ENCODE results near the gene NAA10. TPM values are rescaled to one million over a fixed set of nuclear protein-coding genes. Genes with fewer than 3 reads are reported as not detected.

NAA10 gene
- total RNA-seq, 1 experiment from 2014 or later = 246 TPM

DNA sequence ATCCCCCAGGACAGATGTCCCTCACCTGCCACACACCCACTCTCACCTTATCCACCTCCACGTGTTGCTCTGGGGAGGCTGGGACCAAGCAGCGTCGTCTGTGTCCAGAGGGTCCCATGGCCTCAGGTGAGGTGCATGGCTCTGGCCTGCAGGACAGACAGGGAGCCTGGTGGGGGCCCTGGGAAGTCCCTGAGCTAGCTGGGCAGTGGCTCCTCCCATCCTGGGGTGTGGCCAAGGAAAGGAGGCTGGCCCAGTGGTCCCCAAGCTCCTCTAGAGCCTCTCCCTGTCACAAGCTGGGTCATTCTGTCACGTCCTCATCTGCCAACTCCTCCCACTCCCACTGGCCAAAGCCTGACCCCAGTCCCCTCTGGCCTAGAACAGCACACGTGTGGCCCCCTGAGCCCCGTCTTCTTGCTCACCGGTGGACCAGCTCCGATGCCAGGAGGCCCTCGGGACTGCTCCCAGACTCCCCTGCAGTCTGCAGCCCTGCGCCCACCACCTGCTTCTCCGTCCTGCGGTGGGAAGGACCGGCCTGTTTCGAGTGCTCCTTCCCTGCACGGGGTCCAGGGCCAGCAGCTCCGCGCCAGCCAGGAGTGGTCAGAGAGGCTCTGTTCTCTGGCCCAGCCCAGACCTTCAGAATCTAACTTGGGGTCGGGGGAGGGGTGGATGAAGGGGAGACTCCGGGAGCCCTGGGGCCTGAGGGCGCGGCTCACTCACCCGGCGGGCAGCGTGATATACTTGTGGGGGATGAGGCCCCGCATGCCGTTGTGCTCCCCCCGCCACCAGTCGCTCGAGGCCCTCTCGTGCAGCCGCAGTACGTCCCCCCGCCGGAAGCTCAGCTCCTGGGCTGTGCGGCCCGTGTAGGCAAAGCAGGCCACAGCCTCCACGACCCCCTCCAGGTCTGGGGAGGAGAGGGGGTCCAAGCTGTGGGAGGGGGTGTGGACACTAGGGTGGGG, 25.5 kb downstream of the NAA10 start:
- intact Hi-C loops (cut with micrococcal nuclease; ENCODE audit: unreplicated experiment) = no loop called here
- CTCF ChIA-PET = interaction anchor here (0.6 to 3.1 kb wide), 3 partner anchors 13 to 38 kb away, joined by 3 to 24 read pairs (median 8); no protein-coding TSS in a partner anchor

DNA sequence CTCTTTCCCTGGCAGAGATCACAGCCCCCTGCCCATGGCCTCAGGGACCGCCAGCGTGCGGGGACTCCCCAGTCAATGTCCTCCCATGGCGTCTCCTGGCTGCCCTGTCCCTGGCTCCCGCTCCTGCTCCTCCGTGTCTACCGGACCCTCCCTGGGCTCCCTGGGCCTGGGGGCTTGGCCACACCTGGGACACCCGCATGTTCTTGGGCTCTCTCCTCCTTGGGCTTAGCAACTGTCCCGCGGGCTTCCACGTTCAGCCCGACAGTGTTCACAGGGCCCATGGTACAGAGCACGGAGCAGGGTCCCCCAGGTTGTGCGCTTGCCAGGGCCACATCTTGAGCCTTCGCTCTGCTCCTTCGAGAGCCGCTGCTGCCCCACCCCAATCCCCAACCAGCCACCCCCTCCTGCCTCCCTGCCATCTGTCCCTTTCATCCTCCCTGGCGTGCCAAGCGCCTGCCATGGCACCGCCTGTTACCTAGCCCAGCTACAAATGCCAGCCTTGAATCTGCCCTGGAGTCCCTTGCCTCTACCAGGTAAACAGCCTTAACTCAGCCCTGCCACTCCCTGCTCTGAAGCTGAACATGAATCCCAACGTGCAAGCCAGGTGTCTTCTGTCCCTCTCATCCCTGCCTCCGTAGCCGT, 26.5 kb downstream of the NAA10 start:
- POLR2A ChIA-PET = interaction anchor here (0.6 kb wide), 1 partner anchor 8 kb away, joined by 4 read pairs; no protein-coding TSS in a partner anchor
- CTCF ChIA-PET = interaction anchor here (0.7 to 3.1 kb wide), 3 partner anchors 14 to 39 kb away, joined by 3 to 24 read pairs (median 8); no protein-coding TSS in a partner anchor
- Histone ChIP-seq H3K4me3 (ENCODE audit: low read depth in 2 of 2, low read length in 2 of 2) (no peak overlapping the region), H3K36me3 (ENCODE audit: control insufficient read depth, insufficient read depth, low read length) (no peaks in the 10 kb centered on the region), H3K27me3 (ENCODE audit: control insufficient read depth, insufficient read depth, low read length) (no peaks in the 10 kb centered on the region), H3K4me1 (ENCODE audit: control insufficient read depth, insufficient read depth, low read length) (peaks cover 24% of the 10 kb centered on the region), H3K27ac (ENCODE audit: low read length) (peak overlapping the region; percentile 39; the same call in 1 of the 2 replicates), H3K9me3 (ENCODE audit: control insufficient read depth, insufficient read depth, low read depth, low read length) (no peaks in the 10 kb centered on the region)
- DNase-seq (ENCODE audit: low read depth, low spot score) = no peak
- no peak for ATAC-seq
- TF ChIP-seq, protein P1, sequence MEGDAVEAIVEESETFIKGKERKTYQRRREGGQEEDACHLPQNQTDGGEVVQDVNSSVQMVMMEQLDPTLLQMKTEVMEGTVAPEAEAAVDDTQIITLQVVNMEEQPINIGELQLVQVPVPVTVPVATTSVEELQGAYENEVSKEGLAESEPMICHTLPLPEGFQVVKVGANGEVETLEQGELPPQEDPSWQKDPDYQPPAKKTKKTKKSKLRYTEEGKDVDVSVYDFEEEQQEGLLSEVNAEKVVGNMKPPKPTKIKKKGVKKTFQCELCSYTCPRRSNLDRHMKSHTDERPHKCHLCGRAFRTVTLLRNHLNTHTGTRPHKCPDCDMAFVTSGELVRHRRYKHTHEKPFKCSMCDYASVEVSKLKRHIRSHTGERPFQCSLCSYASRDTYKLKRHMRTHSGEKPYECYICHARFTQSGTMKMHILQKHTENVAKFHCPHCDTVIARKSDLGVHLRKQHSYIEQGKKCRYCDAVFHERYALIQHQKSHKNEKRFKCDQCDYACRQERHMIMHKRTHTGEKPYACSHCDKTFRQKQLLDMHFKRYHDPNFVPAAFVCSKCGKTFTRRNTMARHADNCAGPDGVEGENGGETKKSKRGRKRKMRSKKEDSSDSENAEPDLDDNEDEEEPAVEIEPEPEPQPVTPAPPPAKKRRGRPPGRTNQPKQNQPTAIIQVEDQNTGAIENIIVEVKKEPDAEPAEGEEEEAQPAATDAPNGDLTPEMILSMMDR (IDR thresholded peaks at IDR 0.05) = no peak
- no peak for TF ChIP-seq SIN3A (IDR thresholded peaks at IDR 0.05; ENCODE audit: borderline replicate concordance, insufficient read depth, low read depth, low read length)
- no TSS peak for BruUV-seq (replicated peaks)
- intact Hi-C loops (cut with micrococcal nuclease; ENCODE audit: unreplicated experiment) (no loop called here), in situ Hi-C loops (cut with HindIII; ENCODE audit: low pct_unique_long_range_greater_than_20kb, low sequenced_read_pairs) (no loop called here)

More for the DNA sequence above, 25.5 kb downstream of the NAA10 start:
- no peak for DNase-seq (ENCODE audit: low read depth, low spot score)
- no peaks in the 10 kb centered on the region for H3K9me3 ChIP-seq (ENCODE audit: control insufficient read depth, insufficient read depth, low read depth, low read length)
- no peaks in the 10 kb centered on the region for H3K27me3 ChIP-seq (ENCODE audit: control insufficient read depth, insufficient read depth, low read length)
- in situ Hi-C loops (cut with HindIII; ENCODE audit: low pct_unique_long_range_greater_than_20kb, low sequenced_read_pairs) = no loop called here
- 0 out of 2 replicates have a peak overlapping the region, but pooled peaks have one; percentile 1 for H3K27ac ChIP-seq (ENCODE audit: low read length)
- H3K4me3 ChIP-seq (ENCODE audit: low read depth in 2 of 2, low read length in 2 of 2) = no peak overlapping the region
- no peaks in the 10 kb centered on the region for H3K36me3 ChIP-seq (ENCODE audit: control insufficient read depth, insufficient read depth, low read length)
- no TSS peak for BruUV-seq (replicated peaks)
- POLR2A ChIA-PET = interaction anchor here (0.6 kb wide), 2 partner anchors 9 to 24 kb away, joined by 3 to 4 read pairs; no protein-coding TSS in a partner anchor
- peaks cover 16% of the 10 kb centered on the region for H3K4me1 ChIP-seq (ENCODE audit: control insufficient read depth, insufficient read depth, low read length)
- TF ChIP-seq, protein P2, sequence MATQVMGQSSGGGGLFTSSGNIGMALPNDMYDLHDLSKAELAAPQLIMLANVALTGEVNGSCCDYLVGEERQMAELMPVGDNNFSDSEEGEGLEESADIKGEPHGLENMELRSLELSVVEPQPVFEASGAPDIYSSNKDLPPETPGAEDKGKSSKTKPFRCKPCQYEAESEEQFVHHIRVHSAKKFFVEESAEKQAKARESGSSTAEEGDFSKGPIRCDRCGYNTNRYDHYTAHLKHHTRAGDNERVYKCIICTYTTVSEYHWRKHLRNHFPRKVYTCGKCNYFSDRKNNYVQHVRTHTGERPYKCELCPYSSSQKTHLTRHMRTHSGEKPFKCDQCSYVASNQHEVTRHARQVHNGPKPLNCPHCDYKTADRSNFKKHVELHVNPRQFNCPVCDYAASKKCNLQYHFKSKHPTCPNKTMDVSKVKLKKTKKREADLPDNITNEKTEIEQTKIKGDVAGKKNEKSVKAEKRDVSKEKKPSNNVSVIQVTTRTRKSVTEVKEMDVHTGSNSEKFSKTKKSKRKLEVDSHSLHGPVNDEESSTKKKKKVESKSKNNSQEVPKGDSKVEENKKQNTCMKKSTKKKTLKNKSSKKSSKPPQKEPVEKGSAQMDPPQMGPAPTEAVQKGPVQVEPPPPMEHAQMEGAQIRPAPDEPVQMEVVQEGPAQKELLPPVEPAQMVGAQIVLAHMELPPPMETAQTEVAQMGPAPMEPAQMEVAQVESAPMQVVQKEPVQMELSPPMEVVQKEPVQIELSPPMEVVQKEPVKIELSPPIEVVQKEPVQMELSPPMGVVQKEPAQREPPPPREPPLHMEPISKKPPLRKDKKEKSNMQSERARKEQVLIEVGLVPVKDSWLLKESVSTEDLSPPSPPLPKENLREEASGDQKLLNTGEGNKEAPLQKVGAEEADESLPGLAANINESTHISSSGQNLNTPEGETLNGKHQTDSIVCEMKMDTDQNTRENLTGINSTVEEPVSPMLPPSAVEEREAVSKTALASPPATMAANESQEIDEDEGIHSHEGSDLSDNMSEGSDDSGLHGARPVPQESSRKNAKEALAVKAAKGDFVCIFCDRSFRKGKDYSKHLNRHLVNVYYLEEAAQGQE (IDR thresholded peaks at IDR 0.05; ENCODE audit: insufficient read depth in 1 of 2, low read depth in 2 of 2, low read length in 1 of 2) = no peak
- TF ChIP-seq, protein P1 (IDR thresholded peaks at IDR 0.05) = no peak
- no peak for TF ChIP-seq SIN3A (IDR thresholded peaks at IDR 0.05; ENCODE audit: borderline replicate concordance, insufficient read depth, low read depth, low read length)
- no peak for TF ChIP-seq TCF7L2 (IDR thresholded peaks at IDR 0.05; ENCODE audit: low read depth, low read length)
- TF ChIP-seq POLR2AphosphoS5 (IDR thresholded peaks at IDR 0.05; ENCODE audit: low read depth, low read length) = no peak
- peak; percentile 52 for ATAC-seq

Data from Panc1 (cell line).